Measurements from ENCODE around the gene EMX2.

- no peak for TF ChIP-seq TEAD4 (IDR thresholded peaks at IDR 0.05)
- TF ChIP-seq, protein P1, sequence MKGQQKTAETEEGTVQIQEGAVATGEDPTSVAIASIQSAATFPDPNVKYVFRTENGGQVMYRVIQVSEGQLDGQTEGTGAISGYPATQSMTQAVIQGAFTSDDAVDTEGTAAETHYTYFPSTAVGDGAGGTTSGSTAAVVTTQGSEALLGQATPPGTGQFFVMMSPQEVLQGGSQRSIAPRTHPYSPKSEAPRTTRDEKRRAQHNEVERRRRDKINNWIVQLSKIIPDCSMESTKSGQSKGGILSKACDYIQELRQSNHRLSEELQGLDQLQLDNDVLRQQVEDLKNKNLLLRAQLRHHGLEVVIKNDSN (IDR thresholded peaks at IDR 0.05): no peak
- TF ChIP-seq, protein P2, sequence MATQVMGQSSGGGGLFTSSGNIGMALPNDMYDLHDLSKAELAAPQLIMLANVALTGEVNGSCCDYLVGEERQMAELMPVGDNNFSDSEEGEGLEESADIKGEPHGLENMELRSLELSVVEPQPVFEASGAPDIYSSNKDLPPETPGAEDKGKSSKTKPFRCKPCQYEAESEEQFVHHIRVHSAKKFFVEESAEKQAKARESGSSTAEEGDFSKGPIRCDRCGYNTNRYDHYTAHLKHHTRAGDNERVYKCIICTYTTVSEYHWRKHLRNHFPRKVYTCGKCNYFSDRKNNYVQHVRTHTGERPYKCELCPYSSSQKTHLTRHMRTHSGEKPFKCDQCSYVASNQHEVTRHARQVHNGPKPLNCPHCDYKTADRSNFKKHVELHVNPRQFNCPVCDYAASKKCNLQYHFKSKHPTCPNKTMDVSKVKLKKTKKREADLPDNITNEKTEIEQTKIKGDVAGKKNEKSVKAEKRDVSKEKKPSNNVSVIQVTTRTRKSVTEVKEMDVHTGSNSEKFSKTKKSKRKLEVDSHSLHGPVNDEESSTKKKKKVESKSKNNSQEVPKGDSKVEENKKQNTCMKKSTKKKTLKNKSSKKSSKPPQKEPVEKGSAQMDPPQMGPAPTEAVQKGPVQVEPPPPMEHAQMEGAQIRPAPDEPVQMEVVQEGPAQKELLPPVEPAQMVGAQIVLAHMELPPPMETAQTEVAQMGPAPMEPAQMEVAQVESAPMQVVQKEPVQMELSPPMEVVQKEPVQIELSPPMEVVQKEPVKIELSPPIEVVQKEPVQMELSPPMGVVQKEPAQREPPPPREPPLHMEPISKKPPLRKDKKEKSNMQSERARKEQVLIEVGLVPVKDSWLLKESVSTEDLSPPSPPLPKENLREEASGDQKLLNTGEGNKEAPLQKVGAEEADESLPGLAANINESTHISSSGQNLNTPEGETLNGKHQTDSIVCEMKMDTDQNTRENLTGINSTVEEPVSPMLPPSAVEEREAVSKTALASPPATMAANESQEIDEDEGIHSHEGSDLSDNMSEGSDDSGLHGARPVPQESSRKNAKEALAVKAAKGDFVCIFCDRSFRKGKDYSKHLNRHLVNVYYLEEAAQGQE (IDR thresholded peaks at IDR 0.05; ENCODE audit: low read depth): no peak
Measured at GRCh38 chr10:117534321-117535297, 7.9 kb upstream of the EMX2 start.
